Gastroesophageal sphincter (tissue), 4 donors: ENCODE data around the gene LDB3. TPM values are rescaled to one million over a fixed set of nuclear protein-coding genes. Genes with fewer than 3 reads are reported as not detected.
A peak's percentile ranks its signal among the peaks of the same experiment; 100 is the strongest.

Experiments
- ATAC-seq: fragments of 150-250 bp; one replicate; pipeline ENCODE4 v1.9.1; 2016; ENCODE audit warnings: mild to moderate bottlenecking, moderate library complexity
- H3K27ac ChIP-seq, 4 donors: fragments of 200-600 bp; sonication (generic) in 3 of 4; 1 replicate in 3 of 4; 2 replicates in 1 of 4; pipeline ENCODE4 v1.5.1; 2016 to 2019
- H3K27me3 ChIP-seq: fragments of 200-600 bp; sonication (generic); one replicate; pipeline ENCODE4 v1.5.1; 2019
- H3K36me3 ChIP-seq, 2 donors: fragments of 200-600 bp; sonication (generic); one replicate each; pipeline ENCODE4 v1.5.1; 2019; ENCODE audit warnings: control low read depth in 1 of 2
- H3K4me1 ChIP-seq, 3 donors: fragments of 200-600 bp; sonication (generic); 1 replicate in 2 of 3; 2 replicates in 1 of 3; pipeline ENCODE4 v1.5.1; 2016 to 2019; ENCODE audit warnings: control low read depth in 2 of 3
- H3K4me3 ChIP-seq, 2 donors: fragments of 200-600 bp; sonication (generic); one replicate each; pipeline ENCODE4 v1.5.1; 2019; ENCODE audit warnings: mild to moderate bottlenecking in 1 of 2, moderate library complexity in 1 of 2
- H3K9me3 ChIP-seq, 3 donors: fragments of 200-600 bp; sonication (generic); one replicate each; pipeline ENCODE4 v1.5.1; 2017 to 2019; ENCODE audit warnings: control low read depth in 2 of 3
- CTCF ChIP-seq, 4 experiments: fragments of 200-600 bp in 2 of 4; fragments of 450-650 bp in 2 of 4; sonication (generic) in 1 of 4; IDR thresholded peaks; one replicate each; pipeline ENCODE4 v1.5.1; 2017 to 2019; ENCODE audit warnings: antibody characterized with exemption in 4 of 4, mild to moderate bottlenecking in 2 of 4, moderate library complexity in 2 of 4
- EP300 ChIP-seq: sonication (generic); formaldehyde crosslinking; IDR thresholded peaks from one replicate; pipeline ENCODE4 v1.6.1; 2017; ENCODE audit warnings: antibody characterized with exemption, mild to moderate bottlenecking
- POLR2A ChIP-seq, 2 donors: fragments of 450-650 bp; IDR thresholded peaks; one replicate each; pipeline ENCODE4 v1.6.1; 2017; ENCODE audit warnings: antibody characterized with exemption in 2 of 2, mild to moderate bottlenecking in 2 of 2, moderate library complexity in 1 of 2
- POLR2AphosphoS5 ChIP-seq: sonication (generic); formaldehyde crosslinking; IDR thresholded peaks from one replicate; pipeline ENCODE4 v1.6.1; 2017; ENCODE audit warnings: antibody characterized with exemption
- WGBS, 2 donors: methylation state at CpG; one replicate each; pipeline ENCODE4 v1.1.5; 2018; ENCODE audit warnings: low coverage in 1 of 2; 5-methylcytosine and 5-hydroxymethylcytosine counted together
- total RNA-seq, 4 donors: library from RNA; depleted of rRNA; stranded (reverse); fragments of >200 nt; gene quantifications; one replicate each; pipeline ENCODE4 v1.1.0, GENCODE V29; 2016

Gene LDB3
- total RNA-seq, 4 donors from 2014 or later = 12.9 to 45.8 (median 18.6) TPM

GRCh38 chr10:86779220-86780017 is 111.1 kb downstream of the LDB3 start:
- no peak for TF ChIP-seq EP300
- no peak for TF ChIP-seq POLR2A (IDR thresholded peaks at IDR 0.05)
- no peak for TF ChIP-seq POLR2AphosphoS5
- TF ChIP-seq CTCF (IDR thresholded peaks at IDR 0.05) = no peak
- H3K4me1 ChIP-seq = peaks cover 3 to 79% (median 9%) of the 10 kb centered on the region in 3 donors
- no peak for ATAC-seq
- no peak overlapping the region for H3K4me3 ChIP-seq
- H3K36me3 ChIP-seq = no peaks in the 10 kb centered on the region
- 29 to 59% methylated on average over 2 to 5 of the region's 5 CpGs for WGBS, 2 donors
- no peaks in the 10 kb centered on the region for H3K27me3 ChIP-seq
- no peaks in the 10 kb centered on the region for H3K9me3 ChIP-seq
- peak overlapping the region; percentile 5 to 50 (median 42) for H3K27ac ChIP-seq

- Histone ChIP-seq H3K36me3 (no peaks in the 10 kb centered on the region), H3K27me3 (no peaks in the 10 kb centered on the region), H3K4me3 (no peak overlapping the region), H3K4me1 (peaks cover 10 to 82% (median 11%) of the 10 kb centered on the region in 3 donors), H3K27ac (peak overlapping the region; percentile 31 to 66 (median 42)), H3K9me3 (no peaks in the 10 kb centered on the region)
- no peak for TF ChIP-seq CTCF (IDR thresholded peaks at IDR 0.05)
- TF ChIP-seq POLR2AphosphoS5 = no peak
- TF ChIP-seq EP300 = no peak
- no peak for TF ChIP-seq POLR2A (IDR thresholded peaks at IDR 0.05)
- 29 to 70% methylated on average over 1 of the region's 1 CpG for WGBS, 2 donors
- ATAC-seq = no peak
These were observed 114.5 kb downstream of the LDB3 start for GRCh38 chr10:86782701-86783418.

- Histone ChIP-seq H3K27me3 (no peaks in the 10 kb centered on the region), H3K36me3 (no peaks in the 10 kb centered on the region), H3K4me1 (peaks cover 9 to 80% (median 10%) of the 10 kb centered on the region in 3 donors), H3K4me3 (no peak overlapping the region), H3K9me3 (no peaks in the 10 kb centered on the region), H3K27ac (peak overlapping the region in 2 of 4 donors; percentile 58 to 66)
- ATAC-seq = no peak
- TF ChIP-seq POLR2A (IDR thresholded peaks at IDR 0.05) = no peak
- no peak for TF ChIP-seq EP300
- no peak for TF ChIP-seq POLR2AphosphoS5
- no peak for TF ChIP-seq CTCF (IDR thresholded peaks at IDR 0.05)
- 90 to 100% methylated on average over 1 to 4 of the region's 4 CpGs for WGBS, 2 donors
These were observed 116.7 kb downstream of the LDB3 start for GRCh38 chr10:86785037-86785436.

Other genes starting within 250 kb of the LDB3 start
- 10 to 100 TPM; 35.6 to 55.1 (median 40.6) TPM for gene WAPL, start 146.7 kb upstream of the LDB3 start, total RNA-seq
- gene OPN4, start 14.0 kb upstream of the LDB3 start, total RNA-seq = not detected
- 100 to 1,000 TPM in 3 of 4 donors, 10 to 100 TPM in 1; 91.5 to 121 (median 117) TPM for gene BMPR1A, start 88.1 kb downstream of the LDB3 start, total RNA-seq